GM23248 (cell line): ENCODE measurements around the gene HLA-DMA.

Source experiments
- EZH2 ChIP-seq: fragments of 200-600 bp; sonication (generic); IDR thresholded peaks from 2 replicates; pipeline ENCODE4 v1.6.1; 2018; ENCODE audit warnings: antibody characterized with exemption, mild to moderate bottlenecking; ENCODE audit not compliant: insufficient read depth, poor library complexity, severe bottlenecking
- EZH2phosphoT487 ChIP-seq: fragments of 200-600 bp; sonication (generic); IDR thresholded peaks from 2 replicates; pipeline ENCODE4 v1.6.1; 2018; ENCODE audit warnings: antibody characterized with exemption, moderate library complexity, mild to moderate bottlenecking, low read depth; ENCODE audit not compliant: insufficient read depth

- TF ChIP-seq EZH2 (no peak), EZH2phosphoT487 (no peak)
Measured at GRCh38 chr6:32968867-32969684, 16.2 kb upstream of the HLA-DMA start.
